HEK293T (cell line): ENCODE results near the gene CDH5.

Experiments used
- CTCF ChIA-PET: fragments of 350-600 bp; formaldehyde crosslinking; extraction: SDS; loops from one replicate; lab custom pipeline; 2021; ENCODE audit warnings: antibody characterized with exemption, inconsistent platforms; lab: Yijun Ruan, JAX
- POLR2A ChIA-PET: fragments of 350-600 bp; formaldehyde crosslinking; extraction: SDS; loops from one replicate; lab custom pipeline; 2020; ENCODE audit warnings: antibody characterized with exemption, inconsistent platforms; lab: Yijun Ruan, JAX
- DNase-seq: peaks from one replicate; pipeline ENCODE4 v3.0.0; 2012; ENCODE audit warnings: mixed read lengths; ENCODE audit errors: extremely low spot score
- ARNT ChIP-seq: fragments of 450-650 bp; IDR thresholded peaks from 2 replicates; pipeline ENCODE4 v1.6.1; 2017; ENCODE audit warnings: mild to moderate bottlenecking
- BHLHE40 ChIP-seq: fragments of 450-650 bp; IDR thresholded peaks from 2 replicates; pipeline ENCODE4 v1.6.1; 2016; ENCODE audit warnings: mild to moderate bottlenecking, moderate library complexity, borderline replicate concordance
- CTBP1 ChIP-seq: fragments of 450-650 bp; IDR thresholded peaks from 2 replicates; pipeline ENCODE4 v1.6.1; 2016; ENCODE audit warnings: borderline replicate concordance
- ELF4 ChIP-seq: fragments of 450-650 bp; IDR thresholded peaks from 2 replicates; pipeline ENCODE4 v1.6.1; 2017; ENCODE audit warnings: antibody characterized with exemption
- FOXA1 ChIP-seq: fragments of 450-650 bp; IDR thresholded peaks from 2 replicates; pipeline ENCODE4 v1.6.1; 2016; ENCODE audit warnings: mild to moderate bottlenecking
- FOXK2 ChIP-seq: fragments of 450-650 bp; IDR thresholded peaks from 2 replicates; pipeline ENCODE4 v1.6.1; 2016; ENCODE audit warnings: mild to moderate bottlenecking
- FOXM1 ChIP-seq: fragments of 450-650 bp; IDR thresholded peaks from 2 replicates; pipeline ENCODE4 v1.6.1; 2017; ENCODE audit warnings: mild to moderate bottlenecking, borderline replicate concordance
- HDGF ChIP-seq: fragments of 450-650 bp; IDR thresholded peaks from 2 replicates; pipeline ENCODE4 v1.6.1; 2017; ENCODE audit warnings: antibody characterized with exemption, borderline replicate concordance
- L3MBTL2 ChIP-seq: fragments of 450-650 bp; conservative IDR thresholded peaks from 2 replicates; pipeline ENCODE4 v1.6.1; 2016; ENCODE audit warnings: mild to moderate bottlenecking
- LEF1 ChIP-seq: fragments of 450-650 bp; IDR thresholded peaks from 2 replicates; pipeline ENCODE4 v1.6.1; 2017; ENCODE audit warnings: mild to moderate bottlenecking, borderline replicate concordance
- NFRKB ChIP-seq: fragments of 450-650 bp; IDR thresholded peaks from 2 replicates; pipeline ENCODE4 v1.6.1; 2016; ENCODE audit warnings: mild to moderate bottlenecking, moderate library complexity
- SP1 ChIP-seq: fragments of 450-650 bp; IDR thresholded peaks from 2 replicates; pipeline ENCODE4 v1.6.1; 2017
- SUZ12 ChIP-seq: fragments of 450-650 bp; IDR thresholded peaks from 2 replicates; pipeline ENCODE4 v1.6.1; 2016; ENCODE audit warnings: mild to moderate bottlenecking
- TARDBP ChIP-seq: fragments of 450-650 bp; IDR thresholded peaks from 2 replicates; pipeline ENCODE4 v1.6.1; 2016
- ZNF384 ChIP-seq: fragments of 450-650 bp; IDR thresholded peaks from 2 replicates; pipeline ENCODE4 v1.6.1; 2016
- TF ChIP-seq, protein P1 (sequence below): fragments of 450-650 bp; IDR thresholded peaks from 2 replicates; pipeline ENCODE4 v1.6.1; 2016

Gene CDH5

DNA sequence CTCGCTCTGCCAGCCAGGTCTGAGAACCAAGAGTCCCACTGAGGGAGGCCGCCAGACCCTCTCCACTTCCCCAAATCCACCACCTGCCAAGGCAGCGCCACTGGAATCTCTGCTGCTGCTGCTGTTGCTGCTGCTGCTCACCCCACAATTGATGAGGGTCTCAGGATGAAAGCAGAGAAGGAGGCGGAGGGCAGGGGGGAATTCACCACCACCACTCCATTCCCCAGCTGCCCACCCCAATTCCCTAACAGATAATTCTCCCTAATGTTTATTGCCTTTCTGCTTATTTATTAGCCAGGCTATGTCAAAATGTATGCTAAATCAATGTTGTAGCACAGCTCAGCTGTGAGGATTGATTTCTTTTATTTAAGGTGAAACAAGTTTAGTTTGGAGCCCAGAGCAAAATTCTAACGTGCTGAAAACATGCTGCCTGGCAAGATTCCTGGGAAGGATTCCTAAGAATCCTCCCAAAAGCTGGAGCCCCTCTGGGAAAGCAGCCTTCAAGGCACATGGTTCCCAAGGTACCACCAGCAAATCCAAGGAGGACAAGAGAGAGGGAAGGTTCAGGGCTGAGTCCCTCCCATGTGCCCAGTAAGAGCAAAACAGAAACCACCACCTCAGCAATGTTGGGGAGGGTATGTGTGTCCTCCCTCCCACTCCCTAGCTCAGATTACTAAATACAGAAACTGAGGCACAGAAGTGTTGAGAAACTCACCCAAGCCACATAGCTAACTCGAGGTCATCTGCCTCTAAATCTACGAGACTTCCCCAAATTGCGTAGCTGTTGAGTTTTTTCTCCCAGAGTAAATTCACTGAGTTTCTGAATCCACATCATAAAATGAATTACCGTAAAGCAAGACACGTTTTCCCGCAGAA is 12.2 kb upstream of the CDH5 start:
- ChIA-PET POLR2A (no interaction called here), CTCF (interaction anchor here (1.1 to 2.2 kb wide), 2 partner anchors 9 to 12 kb away, joined by 3 to 11 read pairs; no protein-coding TSS in a partner anchor)
- TF ChIP-seq L3MBTL2 (no peak), SP1 (no peak), SUZ12 (no peak), FOXM1 (no peak), TARDBP (no peak), ELF4 (no peak), HDGF (no peak), NFRKB (no peak), FOXA1 (no peak), LEF1 (no peak), ZNF384 (no peak), ARNT (no peak)
- no peak for DNase-seq

DNA sequence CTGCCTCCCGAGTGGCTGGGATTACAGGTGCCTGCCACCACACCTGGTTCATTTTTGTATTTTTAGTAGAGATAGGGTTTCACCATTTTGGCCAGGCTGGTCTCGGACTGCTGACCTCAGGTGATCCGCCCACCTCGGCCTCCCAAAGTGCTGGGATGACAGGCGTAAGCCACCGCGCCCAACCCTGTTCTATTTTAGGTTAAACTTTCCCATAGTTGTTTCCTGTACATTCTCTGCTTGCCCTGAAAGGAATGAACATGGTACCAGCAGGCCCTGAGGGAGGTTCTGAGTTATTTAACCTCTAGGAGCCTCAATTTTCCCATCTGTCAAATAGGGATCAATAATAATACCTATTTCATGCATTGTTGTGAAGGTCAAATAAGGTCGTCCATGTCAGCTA is 11.0 kb upstream of the CDH5 start:
- no peak for DNase-seq
- ChIA-PET POLR2A (no interaction called here), CTCF (interaction anchor here (2.2 kb wide), 1 partner anchor 11 kb away, joined by 11 read pairs; no protein-coding TSS in a partner anchor)
- TF ChIP-seq NFRKB: no peak
- no peak for TF ChIP-seq HDGF
- TF ChIP-seq BHLHE40: no peak
- TF ChIP-seq FOXM1: no peak
- TF ChIP-seq SP1: no peak
- TF ChIP-seq LEF1: no peak
- no peak for TF ChIP-seq FOXA1

DNA sequence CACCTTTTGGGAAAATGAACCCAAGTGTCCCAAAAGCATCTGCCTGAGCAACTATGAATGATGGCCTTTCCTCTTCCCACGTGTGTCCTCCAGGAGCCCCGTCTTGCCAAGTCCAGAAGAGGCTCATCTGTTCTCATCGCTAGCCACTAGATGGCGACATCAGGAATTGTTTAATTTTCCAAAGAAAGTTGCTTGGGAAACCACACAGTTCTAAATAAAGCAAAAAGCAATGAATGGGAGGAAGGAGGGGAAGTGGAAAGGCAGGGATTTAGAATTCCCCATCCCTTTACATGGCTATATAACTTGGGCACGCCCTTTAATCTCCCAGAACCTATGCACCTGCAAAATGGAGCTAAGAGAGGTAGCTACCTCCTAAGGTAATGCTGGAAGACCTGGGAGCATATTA is 9.0 kb upstream of the CDH5 start:
- peak; percentile 73 for DNase-seq
- POLR2A ChIA-PET: no interaction called here
- CTCF ChIA-PET: interaction anchor here (0.6 to 4.1 kb wide), 13 partner anchors 8 to 151 kb away, joined by 3 to 25 read pairs (median 3); no protein-coding TSS in a partner anchor
- TF ChIP-seq ZNF384: no peak
- no peak for TF ChIP-seq CTBP1
- TF ChIP-seq FOXM1: no peak
- TF ChIP-seq ELF4: no peak
- TF ChIP-seq SUZ12: no peak
- TF ChIP-seq, protein P1, sequence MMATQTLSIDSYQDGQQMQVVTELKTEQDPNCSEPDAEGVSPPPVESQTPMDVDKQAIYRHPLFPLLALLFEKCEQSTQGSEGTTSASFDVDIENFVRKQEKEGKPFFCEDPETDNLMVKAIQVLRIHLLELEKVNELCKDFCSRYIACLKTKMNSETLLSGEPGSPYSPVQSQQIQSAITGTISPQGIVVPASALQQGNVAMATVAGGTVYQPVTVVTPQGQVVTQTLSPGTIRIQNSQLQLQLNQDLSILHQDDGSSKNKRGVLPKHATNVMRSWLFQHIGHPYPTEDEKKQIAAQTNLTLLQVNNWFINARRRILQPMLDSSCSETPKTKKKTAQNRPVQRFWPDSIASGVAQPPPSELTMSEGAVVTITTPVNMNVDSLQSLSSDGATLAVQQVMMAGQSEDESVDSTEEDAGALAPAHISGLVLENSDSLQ: no peak
- TF ChIP-seq HDGF: no peak
- TF ChIP-seq BHLHE40: no peak
- no peak for TF ChIP-seq TARDBP
- TF ChIP-seq SP1: no peak
- TF ChIP-seq LEF1: no peak
- no peak for TF ChIP-seq ARNT
- no peak for TF ChIP-seq NFRKB
- TF ChIP-seq FOXK2: no peak

DNA sequence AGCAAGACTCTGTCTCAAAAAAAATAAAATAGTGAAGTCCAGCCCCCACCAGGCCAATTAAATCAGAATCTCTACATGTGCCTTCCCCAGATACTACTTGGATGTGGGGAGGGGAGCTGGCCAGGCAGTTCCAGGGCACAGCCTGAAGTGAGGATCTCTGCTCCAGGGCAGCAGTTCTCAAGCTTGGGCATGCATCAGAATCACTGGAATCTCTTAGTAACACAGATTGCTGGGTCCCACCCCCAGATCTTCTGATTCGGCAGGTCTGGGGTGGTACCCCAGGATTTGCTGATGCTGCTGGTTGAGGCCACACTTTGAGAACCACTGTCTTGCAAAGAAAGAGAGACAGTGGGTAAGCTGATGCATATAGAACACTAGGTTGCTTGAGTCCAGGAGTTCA is 8.3 kb upstream of the CDH5 start:
- no peak for DNase-seq
- ChIA-PET POLR2A (no interaction called here), CTCF (interaction anchor here (0.6 to 4.1 kb wide), 11 partner anchors 8 to 202 kb away, joined by 3 to 25 read pairs (median 4); no protein-coding TSS in a partner anchor)
- no peak for TF ChIP-seq FOXM1
- no peak for TF ChIP-seq FOXA1
- TF ChIP-seq ELF4: no peak
- TF ChIP-seq ARNT: no peak
- no peak for TF ChIP-seq ZNF384
- TF ChIP-seq NFRKB: no peak
- TF ChIP-seq BHLHE40: no peak
- TF ChIP-seq, protein P1: no peak
- no peak for TF ChIP-seq L3MBTL2
- TF ChIP-seq HDGF: no peak
- no peak for TF ChIP-seq CTBP1
- no peak for TF ChIP-seq SP1
- TF ChIP-seq LEF1: no peak
- no peak for TF ChIP-seq TARDBP
- TF ChIP-seq FOXK2: no peak
- no peak for TF ChIP-seq SUZ12

GRCh38 chr16:66359012-66359411 is 7.5 kb upstream of the CDH5 start:
- DNase-seq: no peak
- ChIA-PET POLR2A (no interaction called here), CTCF (interaction anchor here (4.1 kb wide), 1 partner anchor 15 kb away, joined by 25 read pairs; no protein-coding TSS in a partner anchor)
- TF ChIP-seq NFRKB (no peak), ZNF384 (no peak), FOXA1 (no peak), ARNT (no peak), SP1 (no peak), TARDBP (no peak), HDGF (no peak), BHLHE40 (no peak), ELF4 (no peak), SUZ12 (no peak), LEF1 (no peak), L3MBTL2 (no peak), CTBP1 (no peak)
- TF ChIP-seq, protein P1: no peak
